Measurements from ENCODE around the gene ZNF330.

The ZNF330 gene

DNA sequence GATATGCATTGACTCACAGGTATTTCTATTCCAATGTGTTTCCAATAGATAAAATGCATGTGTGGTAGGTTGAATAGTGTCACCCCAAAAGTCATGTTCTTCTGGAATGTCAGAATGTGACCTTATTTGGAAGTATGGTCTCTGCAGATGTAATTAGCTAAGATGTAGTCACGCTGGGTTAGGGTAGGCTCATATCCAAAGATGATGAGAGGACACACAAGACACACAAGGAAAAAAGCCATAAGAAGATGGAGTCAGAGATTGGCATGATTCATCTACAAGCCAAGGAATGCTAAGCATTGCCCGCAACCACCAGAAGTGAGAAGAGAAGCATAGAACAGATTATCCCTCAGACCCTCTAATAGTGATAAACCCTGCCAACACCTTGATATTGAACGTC is 17.5 kb downstream of the ZNF330 start:
- DNase-seq, result no peak

DNA sequence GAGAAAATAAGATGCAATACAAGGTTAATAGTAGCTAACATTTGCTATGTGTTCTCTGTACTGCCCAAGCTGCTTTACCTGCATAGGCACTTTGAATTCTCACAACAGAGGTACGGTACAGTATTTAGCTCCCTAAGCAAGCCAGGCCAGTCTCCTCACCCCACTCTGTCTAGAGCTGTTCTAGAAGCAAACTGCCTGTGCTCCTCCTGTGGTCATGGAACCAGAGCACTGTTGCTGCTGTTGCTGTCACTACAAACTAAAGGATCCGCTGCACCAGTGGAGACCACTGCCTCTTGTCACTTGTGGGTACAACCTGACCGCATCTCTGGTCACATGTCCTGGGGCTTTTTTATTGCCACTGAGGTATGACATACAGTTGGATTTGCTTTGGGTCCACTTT is 19.6 kb downstream of the ZNF330 start:
- DNase-seq, result no peak

DNA sequence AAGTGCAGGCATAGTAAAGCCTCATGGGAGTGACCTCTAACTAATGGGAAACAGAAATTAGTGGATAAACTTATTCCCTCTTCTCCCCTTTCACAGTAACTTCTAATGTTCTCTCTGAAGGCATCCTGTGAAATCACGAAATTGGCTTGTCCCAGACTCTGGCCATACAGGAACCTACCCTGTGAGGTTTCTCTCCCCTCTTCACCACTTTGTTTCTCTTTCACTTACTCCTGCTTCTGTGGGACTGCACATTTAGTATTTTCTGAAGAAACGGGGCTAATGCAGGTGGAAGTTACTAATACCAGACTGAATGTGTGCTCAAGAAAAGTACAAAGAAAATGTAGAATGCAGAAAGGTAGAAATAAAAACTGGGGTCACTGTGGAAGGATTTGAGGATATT is 20.0 kb downstream of the ZNF330 start:
- no peak for DNase-seq

DNA sequence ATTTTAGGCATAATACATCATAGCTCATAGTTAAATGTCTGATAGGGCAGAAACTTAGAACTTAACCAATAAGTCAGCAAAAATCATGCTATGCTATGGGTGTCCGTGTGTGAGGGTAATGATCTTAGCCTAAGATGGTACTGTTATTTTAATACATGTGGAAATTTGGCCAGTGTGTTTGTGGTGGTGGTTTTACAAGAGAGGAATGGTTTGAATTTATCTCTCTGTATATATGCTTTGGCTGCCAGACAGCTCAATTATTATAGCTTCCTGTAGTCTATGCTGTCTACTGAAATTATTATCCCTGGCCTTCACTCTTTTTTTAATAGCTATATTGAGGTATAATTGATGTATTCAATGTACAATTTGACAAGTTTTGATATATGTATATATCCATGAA is 21.3 kb downstream of the ZNF330 start:
- DNase-seq, result no peak

DNA sequence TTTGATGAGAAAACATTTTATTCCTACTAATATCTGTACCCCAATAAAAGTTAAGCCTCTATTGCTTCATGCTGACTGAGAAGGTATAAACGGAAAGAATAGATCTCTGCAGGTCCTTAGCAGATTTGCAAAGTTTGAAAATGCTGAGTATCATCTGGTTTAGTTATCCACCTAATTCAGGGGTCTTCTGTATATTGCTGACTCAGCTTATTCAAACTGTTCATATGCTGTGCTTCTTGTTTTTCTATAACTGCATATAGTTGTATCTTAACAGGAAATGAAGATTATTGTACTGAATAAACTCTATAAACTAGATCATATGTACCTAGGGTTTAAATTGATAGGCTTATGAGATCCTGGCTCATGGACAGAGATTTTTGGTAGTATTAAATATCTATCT is 23.7 kb downstream of the ZNF330 start:
- DNase-seq, result no peak

DNA sequence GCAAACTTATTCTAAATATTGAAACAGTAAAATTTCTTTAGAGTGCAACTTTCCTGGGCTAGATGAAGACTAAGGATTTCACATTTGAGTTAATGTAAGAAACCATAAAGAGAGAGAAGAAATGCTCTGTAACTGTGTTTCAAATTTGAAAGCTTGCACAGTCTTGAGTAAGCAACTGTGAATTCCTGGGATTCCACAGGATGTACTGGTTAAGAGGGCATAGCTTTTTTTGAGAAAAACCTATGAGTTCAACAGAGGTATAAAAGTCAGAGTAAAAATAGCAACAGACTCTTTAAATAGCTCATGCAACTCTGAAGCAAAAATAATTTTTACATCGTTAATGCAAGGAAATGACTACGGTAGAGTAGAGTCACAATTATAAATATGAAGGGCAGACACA is 25.5 kb downstream of the ZNF330 start:
- no peak for DNase-seq

DNA sequence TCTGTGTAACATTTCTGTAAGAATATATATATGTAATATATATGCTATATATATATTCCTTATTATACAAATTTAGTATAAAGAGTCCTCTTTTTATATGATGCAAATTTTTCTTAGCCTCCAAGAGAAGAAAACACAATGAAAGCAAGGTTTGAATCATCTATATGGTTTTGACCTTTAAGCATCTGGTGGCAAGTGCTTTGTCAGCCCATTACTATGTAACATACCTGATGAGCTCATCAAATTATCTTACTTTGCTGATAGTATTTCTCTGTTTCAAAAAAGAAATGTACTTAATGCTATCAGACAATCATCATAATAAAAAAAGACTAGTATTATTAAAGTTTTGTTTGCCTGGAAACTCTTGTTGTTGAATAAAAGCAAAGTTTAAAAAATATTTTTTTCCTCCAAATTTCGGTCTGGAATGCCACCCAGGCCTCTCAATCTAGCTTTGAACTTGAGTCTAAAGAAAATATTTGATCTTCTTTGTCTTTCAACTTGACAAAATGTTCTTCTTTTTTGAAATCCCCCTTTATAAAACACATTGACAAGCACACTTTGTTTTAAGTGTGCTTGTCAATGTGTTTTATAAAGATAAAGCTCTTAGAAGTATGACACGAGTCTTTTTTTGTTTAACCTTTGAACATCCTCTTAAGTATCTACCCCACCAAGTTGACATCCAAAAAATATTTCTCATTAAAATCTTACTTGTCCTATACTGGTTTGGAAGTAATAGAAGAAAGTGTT is 26.2 kb downstream of the ZNF330 start:
- no peak for DNase-seq

DNA sequence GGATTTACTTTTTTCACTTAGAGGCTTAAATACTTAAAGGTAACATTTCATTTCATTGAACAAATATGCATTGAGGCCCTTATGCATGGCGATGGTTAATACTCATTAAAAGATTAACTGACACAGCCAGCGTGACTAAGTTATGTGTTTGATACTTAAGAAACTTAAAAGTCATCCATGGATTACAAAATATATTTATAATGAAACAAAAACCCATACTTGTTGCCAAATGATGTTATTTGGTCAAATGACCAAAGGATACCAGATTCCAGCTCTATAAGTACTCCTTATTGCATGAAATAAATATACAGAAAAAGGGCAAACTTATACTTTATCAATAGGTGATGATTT is 26.7 kb downstream of the ZNF330 start:
- no peak for DNase-seq

DNA sequence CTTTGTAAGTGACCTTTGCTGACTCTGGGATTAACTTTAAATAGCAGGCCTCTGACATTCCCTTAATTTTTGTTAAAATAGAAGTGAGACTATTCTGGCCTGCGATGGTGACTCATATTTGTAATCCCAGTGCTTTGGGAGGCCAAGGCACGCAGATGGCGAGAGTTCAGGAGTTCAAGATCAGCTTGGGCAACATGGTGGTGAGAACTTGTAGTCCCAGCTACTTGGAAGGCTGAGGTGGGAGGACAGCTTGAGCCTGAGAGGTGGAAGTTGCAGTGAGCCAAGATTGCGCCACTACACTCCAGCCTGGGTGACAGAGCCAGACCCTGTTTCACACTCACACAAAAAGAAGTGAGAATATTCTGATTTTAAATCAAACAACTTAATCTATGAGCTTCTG is 27.3 kb downstream of the ZNF330 start:
- DNase-seq, result no peak

DNA sequence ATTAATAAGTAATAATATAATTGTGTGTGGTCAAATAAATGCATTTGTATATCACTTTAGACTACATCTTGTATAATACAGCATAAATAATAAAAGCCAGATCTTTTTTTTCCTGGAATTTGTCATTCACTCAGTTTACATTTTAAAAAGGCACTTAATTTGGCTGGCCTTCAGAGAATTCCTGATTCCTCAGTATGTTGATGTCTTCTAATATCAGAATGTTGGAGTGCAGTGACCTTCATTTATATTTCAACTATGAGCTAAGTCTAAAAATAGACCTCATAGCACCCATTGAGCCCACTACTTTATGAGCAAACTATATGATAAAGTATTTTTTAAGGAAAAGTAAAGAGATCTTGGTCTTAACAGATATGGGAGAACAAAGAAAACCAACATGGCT is 27.8 kb downstream of the ZNF330 start:
- DNase-seq, result no peak

DNA sequence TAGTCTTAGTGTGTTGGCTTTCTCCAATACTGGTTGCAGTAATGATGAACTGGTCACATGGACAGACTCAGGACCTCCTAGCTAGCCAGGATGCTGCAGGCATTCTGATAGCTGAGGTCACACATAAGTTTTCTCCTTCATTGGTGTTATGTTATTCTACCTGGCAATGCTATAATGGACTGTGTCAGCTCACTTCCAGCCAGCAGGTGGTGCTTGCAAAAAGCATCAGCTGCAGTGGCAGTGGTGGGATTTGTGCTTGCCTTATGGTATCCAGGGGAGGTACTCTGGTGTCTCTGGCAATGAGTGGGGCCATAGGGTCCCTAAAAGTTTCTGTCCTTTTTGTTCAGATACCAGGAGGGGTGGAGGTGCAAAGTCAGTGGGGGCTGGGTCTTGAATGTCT is 33.6 kb downstream of the ZNF330 start:
- DNase-seq, result no peak

DNA sequence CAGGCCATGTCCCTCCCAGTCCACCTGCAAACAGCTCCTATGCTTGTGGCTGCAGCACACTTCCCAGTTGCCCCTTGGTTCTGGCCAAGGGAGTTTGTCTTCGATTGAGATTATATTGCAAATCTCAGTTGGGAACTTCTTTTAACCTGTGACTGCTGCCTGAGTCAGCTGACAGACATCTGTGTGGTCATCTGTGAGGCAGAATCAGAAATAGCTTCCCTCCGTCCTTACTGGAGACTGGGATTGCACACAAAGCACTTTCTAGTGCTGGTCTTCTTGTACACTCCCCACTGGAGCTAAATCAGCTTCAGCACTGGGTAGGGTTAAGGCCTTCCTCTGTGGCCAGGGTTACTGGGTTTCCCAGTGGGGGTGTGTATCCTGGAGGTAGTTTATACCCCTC is 34.3 kb downstream of the ZNF330 start:
- no peak for DNase-seq

DNA sequence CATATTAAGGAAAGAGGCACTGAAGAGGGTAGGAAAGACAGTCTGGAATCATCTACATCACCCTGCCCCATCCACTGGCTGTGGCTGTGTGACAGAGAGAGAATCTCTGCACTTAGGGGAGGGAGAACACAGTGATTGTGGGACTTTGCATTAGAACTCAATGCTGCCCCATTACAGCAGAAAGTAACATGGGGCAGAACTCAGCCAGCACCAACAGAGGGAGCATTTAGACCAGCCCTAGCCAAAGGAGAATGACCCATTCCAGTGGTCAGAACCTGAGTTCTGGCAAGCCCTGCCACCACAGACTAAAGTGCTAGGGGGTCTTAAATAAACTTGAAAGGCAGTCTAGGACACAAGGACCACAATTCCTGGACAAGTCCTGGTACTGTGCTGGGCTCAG is 37.9 kb downstream of the ZNF330 start:
- DNase-seq, result no peak

DNA sequence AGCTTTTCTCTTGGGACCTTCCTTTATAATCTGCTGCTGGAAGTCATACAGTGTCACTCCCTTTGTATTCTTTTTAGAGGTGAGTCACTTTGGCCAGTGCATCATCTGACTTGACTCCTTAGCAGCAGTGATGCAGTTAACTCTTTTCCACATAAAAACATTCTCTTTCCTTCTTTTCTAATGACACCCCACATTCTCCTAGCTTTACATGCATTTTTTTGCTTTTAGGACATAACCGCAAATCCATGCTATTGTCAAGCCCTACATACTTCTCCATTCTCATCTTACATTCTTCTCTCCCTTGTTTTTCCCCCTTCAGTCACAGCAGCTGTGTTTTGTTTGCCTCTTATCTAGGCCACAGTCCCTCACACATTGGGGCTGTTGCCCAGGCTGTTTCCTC is 55.1 kb downstream of the ZNF330 start:
- no peak for DNase-seq

DNA sequence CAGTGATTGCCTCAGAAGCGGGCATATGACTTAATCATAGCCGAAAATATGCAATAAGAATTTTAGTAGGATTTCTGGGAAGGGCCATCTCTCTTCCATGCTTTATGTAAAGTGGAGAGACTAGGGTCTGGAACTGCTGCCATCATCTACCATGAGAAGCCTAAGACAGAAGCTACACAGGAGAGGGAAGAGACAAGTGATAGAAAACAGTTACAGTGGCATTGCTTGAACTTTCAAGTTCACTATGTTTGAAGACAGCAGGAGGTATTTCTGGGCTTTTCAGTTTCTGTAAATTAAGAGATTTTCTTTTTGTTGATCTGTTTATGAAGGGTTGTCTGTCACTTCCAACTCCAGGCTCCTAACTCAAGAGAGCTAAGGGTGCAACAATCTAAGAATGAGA is 62.5 kb downstream of the ZNF330 start:
- DNase-seq, result no peak

DNA sequence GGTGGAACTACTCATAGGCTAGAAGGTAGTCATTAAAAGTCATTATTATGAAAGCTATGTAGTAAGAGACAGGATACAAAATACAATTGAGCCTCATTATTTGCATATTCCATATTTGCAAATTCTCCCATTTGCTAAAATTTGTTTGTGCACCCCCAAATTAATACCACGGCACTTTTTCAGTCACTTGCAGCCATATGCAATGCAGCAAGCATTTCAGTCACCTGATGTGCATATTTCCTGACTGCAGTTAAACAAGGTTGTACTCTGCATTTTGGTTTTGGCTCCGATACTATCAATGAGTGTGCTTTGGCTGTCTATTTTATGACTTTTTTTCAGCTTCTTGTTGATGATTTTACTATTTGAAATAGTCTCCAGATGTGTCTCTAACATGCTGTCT is 62.9 kb downstream of the ZNF330 start:
- no peak for DNase-seq
